CD8-positive, alpha-beta memory T cell (primary cell): ENCODE data around the gene DYNAP. TPM values are rescaled to one million over a fixed set of nuclear protein-coding genes. Genes with fewer than 3 reads are reported as not detected.

ENCODE experiments used
- CTCF ChIA-PET: fragments of 350-600 bp; sonication (Branson Sonifier 250); formaldehyde crosslinking; loops from one replicate; lab custom pipeline; 2021; ENCODE audit warnings: antibody characterized with exemption; lab: Charles Lee
- POLR2A ChIA-PET: fragments of 350-600 bp; sonication (Branson Sonifier 250); formaldehyde crosslinking; loops from one replicate; lab custom pipeline; 2021; ENCODE audit warnings: antibody characterized with exemption; lab: Charles Lee
- DNase-seq, 5 donors: peaks; one replicate each; pipeline versions ENCODE4 v3.0.0 to v3.0.0-alpha.2; 2020 to 2022; ENCODE audit warnings: mixed read lengths in 1 of 5
- H3K27ac ChIP-seq: one replicate; pipeline ENCODE4 v1.7.0; 2013; ENCODE audit warnings: low read depth, mild to moderate bottlenecking, low read length, moderate library complexity
- H3K27me3 ChIP-seq: 2 replicates; pipeline ENCODE4 v1.7.0; 2013; ENCODE audit warnings: low read length, mild to moderate bottlenecking; ENCODE audit not compliant: insufficient read depth, poor library complexity, severe bottlenecking
- H3K36me3 ChIP-seq: 2 replicates; pipeline ENCODE4 v1.7.0; 2013; ENCODE audit warnings: mild to moderate bottlenecking, low read length, moderate library complexity; ENCODE audit not compliant: insufficient read depth
- H3K4me1 ChIP-seq: 2 replicates; pipeline ENCODE4 v1.7.0; 2013; ENCODE audit warnings: mild to moderate bottlenecking, low read length, moderate library complexity; ENCODE audit not compliant: insufficient read depth
- H3K4me3 ChIP-seq: 2 replicates; pipeline ENCODE4 v1.7.0; 2013; ENCODE audit warnings: mild to moderate bottlenecking, low read length
- H3K9me3 ChIP-seq: 2 replicates; pipeline ENCODE4 v1.7.0; 2013; ENCODE audit warnings: mild to moderate bottlenecking, low read length
- H3K27ac Mint-ChIP-seq, 8 donors: one replicate each; pipeline ENCODE4 v1.8.0; 2020 to 2021; ENCODE audit warnings: mixed read lengths in 8 of 8, mild to moderate bottlenecking in 6 of 8, inconsistent platforms in 3 of 8, moderate library complexity in 3 of 8
- H3K27me3 Mint-ChIP-seq, 2 donors: one replicate each; pipeline ENCODE4 v1.8.0; 2020 to 2021; ENCODE audit warnings: mixed read lengths in 2 of 2, mild to moderate bottlenecking in 1 of 2, moderate library complexity in 1 of 2
- H3K36me3 Mint-ChIP-seq, 3 donors: one replicate each; pipeline ENCODE4 v1.8.0; 2020 to 2021; ENCODE audit warnings: mixed read lengths in 3 of 3, inconsistent platforms in 1 of 3, mild to moderate bottlenecking in 1 of 3
- H3K4me1 Mint-ChIP-seq, 3 donors: one replicate each; pipeline ENCODE4 v1.8.0; 2020 to 2021; ENCODE audit warnings: mixed read lengths in 3 of 3, inconsistent platforms in 1 of 3, mild to moderate bottlenecking in 1 of 3
- H3K4me3 Mint-ChIP-seq, 7 donors: one replicate each; pipeline ENCODE4 v1.8.0; 2020 to 2021; ENCODE audit warnings: mixed read lengths in 7 of 7, mild to moderate bottlenecking in 6 of 7, moderate library complexity in 4 of 7, inconsistent platforms in 2 of 7
- H3K9me3 Mint-ChIP-seq, 5 donors: one replicate each; pipeline ENCODE4 v1.8.0; 2020 to 2022; ENCODE audit warnings: mixed read lengths in 5 of 5, mild to moderate bottlenecking in 3 of 5, moderate library complexity in 2 of 5, inconsistent platforms in 1 of 5
- polyA plus RNA-seq: library from polyadenylated mRNA; unstranded; fragments of 300-500 nt; fragmentation: Illumina TruSeq; gene quantifications from one replicate; pipeline ENCODE4 v1.2.3, GENCODE V29; 2021
- total RNA-seq, 2 experiments: library from RNA; stranded (reverse); gene quantifications; one replicate each; pipeline ENCODE4 v1.2.3, GENCODE V29; 2021

The DYNAP gene
- total and polyA plus RNA-seq, 3 experiments from 2014 or later, result not detected

- H3K36me3 Mint-ChIP-seq, result no peaks in the 10 kb centered on the region
- Histone ChIP-seq H3K27me3 (no peaks in the 10 kb centered on the region), H3K4me1 (no peaks in the 10 kb centered on the region), H3K27ac (no peak overlapping the region), H3K36me3 (no peaks in the 10 kb centered on the region), H3K4me3 (no peak overlapping the region), H3K9me3 (no peaks in the 10 kb centered on the region)
- no peaks in the 10 kb centered on the region for H3K4me1 Mint-ChIP-seq
- DNase-seq, result no peak
- no peak overlapping the region for H3K27ac Mint-ChIP-seq
- no peak overlapping the region for H3K4me3 Mint-ChIP-seq
- H3K27me3 Mint-ChIP-seq, result peaks cover 0 to 3% of the 10 kb centered on the region in 2 donors
- H3K9me3 Mint-ChIP-seq, result no peaks in the 10 kb centered on the region
- ChIA-PET POLR2A (no interaction called here), CTCF (no interaction called here)
These were observed 22.1 kb downstream of the DYNAP start for GRCh38 chr18:54613174-54613573.

DNA sequence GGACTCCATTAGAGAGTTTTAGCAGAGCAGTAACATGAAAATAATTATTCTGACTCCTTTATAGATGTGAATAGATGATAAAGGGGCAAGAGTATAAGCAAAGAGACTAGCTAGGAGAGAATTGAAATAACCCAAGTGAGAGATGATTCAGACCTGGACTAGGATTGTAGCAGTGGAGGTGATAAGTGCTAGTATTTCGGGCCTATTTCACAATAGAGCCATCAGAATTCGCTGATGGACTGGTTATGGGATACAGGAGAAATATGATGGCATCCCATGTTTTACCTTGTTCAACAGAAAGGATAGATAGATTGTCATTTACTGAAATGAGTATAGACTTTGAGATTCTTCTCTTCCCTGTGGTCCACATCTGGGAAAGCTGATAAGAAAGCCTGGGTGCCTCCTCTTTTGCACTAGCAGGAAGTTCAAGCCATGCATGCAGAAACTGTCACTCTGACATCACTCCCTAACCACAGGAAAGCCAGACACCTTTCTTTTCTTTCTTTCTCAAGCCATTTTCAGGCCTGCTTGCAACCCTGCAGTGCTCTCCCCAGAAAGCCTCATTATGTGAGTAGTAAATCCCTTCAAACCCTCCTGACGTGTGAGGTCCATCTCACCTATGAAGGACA lies 25.3 kb downstream of the DYNAP start:
- H3K4me1 ChIP-seq, result no peaks in the 10 kb centered on the region
- peaks cover 0 to 3% (median 0%) of the 10 kb centered on the region in 5 donors for H3K9me3 Mint-ChIP-seq
- H3K27ac ChIP-seq, result no peak overlapping the region
- no peaks in the 10 kb centered on the region for H3K27me3 ChIP-seq
- no peaks in the 10 kb centered on the region for H3K9me3 ChIP-seq
- H3K4me3 Mint-ChIP-seq, result no peak overlapping the region
- ChIA-PET POLR2A (no interaction called here), CTCF (no interaction called here)
- H3K27me3 Mint-ChIP-seq, result peaks cover 6 to 10% of the 10 kb centered on the region in 2 donors
- H3K4me1 Mint-ChIP-seq, result no peaks in the 10 kb centered on the region
- H3K36me3 Mint-ChIP-seq, result no peaks in the 10 kb centered on the region
- DNase-seq, result no peak
- no peak overlapping the region for H3K27ac Mint-ChIP-seq
- no peak overlapping the region for H3K4me3 ChIP-seq
- H3K36me3 ChIP-seq, result no peaks in the 10 kb centered on the region

GRCh38 chr18:54622084-54622483 lies 31.0 kb downstream of the DYNAP start:
- ChIA-PET POLR2A (no interaction called here), CTCF (no interaction called here)
- Histone ChIP-seq H3K9me3 (no peaks in the 10 kb centered on the region), H3K4me3 (no peak overlapping the region), H3K4me1 (no peaks in the 10 kb centered on the region), H3K27me3 (no peaks in the 10 kb centered on the region), H3K27ac (no peak overlapping the region), H3K36me3 (no peaks in the 10 kb centered on the region)
- Mint-ChIP-seq H3K4me3 (no peak overlapping the region), H3K9me3 (peaks cover 2 to 8% (median 4%) of the 10 kb centered on the region in 5 donors), H3K36me3 (no peaks in the 10 kb centered on the region), H3K27ac (no peak overlapping the region), H3K4me1 (no peaks in the 10 kb centered on the region), H3K27me3 (peaks cover 3 to 14% of the 10 kb centered on the region in 2 donors)
- DNase-seq, result no peak

DNA sequence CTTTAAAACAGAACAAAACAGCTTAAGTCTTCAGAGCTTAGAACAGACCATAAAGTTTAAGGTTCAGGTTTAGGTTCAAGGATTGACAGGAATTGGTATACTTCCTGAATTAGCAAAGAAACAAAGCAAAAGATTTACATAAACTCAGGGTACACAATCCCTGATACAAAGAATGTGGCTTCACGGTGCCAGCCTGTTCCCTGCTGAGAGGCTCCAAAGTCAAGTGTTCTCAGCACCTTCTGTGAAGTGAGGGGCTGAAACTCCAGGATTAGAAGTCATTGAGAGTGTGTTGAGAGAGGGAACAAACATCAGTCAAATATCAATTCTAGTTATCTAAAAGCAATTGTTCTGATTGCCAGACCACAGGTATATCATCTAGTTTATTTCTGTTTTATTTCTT lies 35.7 kb downstream of the DYNAP start:
- ChIA-PET CTCF (no interaction called here), POLR2A (no interaction called here)
- no peak overlapping the region for H3K4me3 Mint-ChIP-seq
- H3K36me3 Mint-ChIP-seq, result no peaks in the 10 kb centered on the region
- Histone ChIP-seq H3K4me3 (no peak overlapping the region), H3K9me3 (no peaks in the 10 kb centered on the region), H3K27ac (no peak overlapping the region), H3K27me3 (no peaks in the 10 kb centered on the region), H3K36me3 (no peaks in the 10 kb centered on the region), H3K4me1 (no peaks in the 10 kb centered on the region)
- H3K4me1 Mint-ChIP-seq, result no peaks in the 10 kb centered on the region
- H3K27me3 Mint-ChIP-seq, result peaks cover 0 to 3% of the 10 kb centered on the region in 2 donors
- no peak overlapping the region for H3K27ac Mint-ChIP-seq
- DNase-seq, result no peak
- peaks cover 2 to 10% (median 3%) of the 10 kb centered on the region in 5 donors for H3K9me3 Mint-ChIP-seq

DNA sequence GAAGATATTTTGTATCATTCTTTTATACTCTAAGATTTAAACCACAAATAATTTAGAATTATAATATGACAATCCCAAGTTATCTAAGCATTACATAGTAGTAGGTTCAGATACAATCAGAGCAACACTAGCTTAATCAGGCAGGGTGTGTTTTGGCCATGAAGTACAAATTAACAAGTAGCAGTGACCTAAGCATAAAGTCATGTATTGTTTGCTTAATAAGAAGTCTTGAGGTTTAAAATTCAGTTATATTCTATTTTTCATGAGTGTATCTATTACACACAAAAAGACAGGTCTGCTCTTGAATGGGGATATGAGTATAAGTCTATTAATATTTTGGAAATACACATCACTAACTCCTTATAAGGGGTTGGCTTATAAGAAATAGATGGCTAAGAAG lies 39.9 kb downstream of the DYNAP start:
- Mint-ChIP-seq H3K9me3 (peaks cover 0 to 7% (median under 1%) of the 10 kb centered on the region in 5 donors), H3K4me1 (no peaks in the 10 kb centered on the region), H3K27me3 (peaks cover 0 to 5% of the 10 kb centered on the region in 2 donors), H3K4me3 (no peak overlapping the region), H3K36me3 (no peaks in the 10 kb centered on the region), H3K27ac (no peak overlapping the region)
- no peak for DNase-seq
- POLR2A ChIA-PET, result no interaction called here
- H3K27ac ChIP-seq, result no peak overlapping the region
- H3K9me3 ChIP-seq, result no peaks in the 10 kb centered on the region
- H3K4me1 ChIP-seq, result no peaks in the 10 kb centered on the region
- CTCF ChIA-PET, result no interaction called here
- H3K27me3 ChIP-seq, result no peaks in the 10 kb centered on the region
- H3K4me3 ChIP-seq, result no peak overlapping the region
- no peaks in the 10 kb centered on the region for H3K36me3 ChIP-seq

DNA sequence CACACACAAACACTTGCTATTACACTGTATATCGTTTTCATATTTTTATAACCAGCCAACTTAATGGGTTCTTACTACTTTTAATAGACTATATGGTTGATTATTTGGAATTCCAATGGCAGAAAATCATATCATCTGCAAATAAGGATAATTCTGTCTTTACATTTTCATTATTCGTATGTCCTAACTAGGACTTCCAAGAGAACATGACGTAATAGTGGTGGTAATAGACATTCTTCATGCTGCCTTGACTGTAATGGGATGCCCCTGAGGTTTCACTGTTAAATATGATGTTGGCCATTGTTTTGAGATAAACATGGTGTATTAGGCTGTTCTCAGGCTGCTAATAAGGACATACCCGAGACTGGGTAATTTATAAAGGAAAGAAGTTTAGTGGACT lies 45.2 kb downstream of the DYNAP start:
- H3K36me3 Mint-ChIP-seq, result no peaks in the 10 kb centered on the region
- Histone ChIP-seq H3K27ac (no peak overlapping the region), H3K4me3 (no peak overlapping the region), H3K27me3 (no peaks in the 10 kb centered on the region), H3K9me3 (no peaks in the 10 kb centered on the region), H3K4me1 (no peaks in the 10 kb centered on the region), H3K36me3 (no peaks in the 10 kb centered on the region)
- POLR2A ChIA-PET, result no interaction called here
- peaks cover 5 to 12% of the 10 kb centered on the region in 2 donors for H3K27me3 Mint-ChIP-seq
- CTCF ChIA-PET, result no interaction called here
- peaks cover 0 to 3% (median 0%) of the 10 kb centered on the region in 5 donors for H3K9me3 Mint-ChIP-seq
- no peak for DNase-seq
- H3K4me3 Mint-ChIP-seq, result no peak overlapping the region
- no peak overlapping the region for H3K27ac Mint-ChIP-seq
- no peaks in the 10 kb centered on the region for H3K4me1 Mint-ChIP-seq

- H3K9me3 Mint-ChIP-seq, result no peaks in the 10 kb centered on the region
- DNase-seq, result no peak
These were observed 50.7 kb downstream of the DYNAP start for GRCh38 chr18:54641734-54642133.

DNA sequence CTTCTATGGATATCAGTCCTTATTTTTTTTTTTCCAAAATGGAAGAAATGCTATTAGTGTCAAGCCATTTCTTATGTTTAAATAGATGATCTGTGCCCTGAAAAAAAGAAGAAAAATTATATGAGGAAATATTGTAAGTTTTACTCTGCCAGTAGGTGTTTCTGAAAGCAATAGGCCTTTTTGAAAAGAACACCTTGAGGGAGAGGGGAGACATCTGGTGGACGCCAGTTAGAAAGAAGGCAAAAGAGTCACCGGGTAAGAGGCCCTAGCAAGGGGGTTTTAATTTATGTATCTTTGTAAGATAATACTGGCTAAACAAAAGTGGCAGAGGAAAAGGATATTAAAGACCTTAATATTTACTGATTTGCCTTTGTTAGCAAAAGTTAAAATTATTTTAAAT lies 56.1 kb downstream of the DYNAP start:
- no peak overlapping the region for H3K27ac ChIP-seq
- peaks cover 3% of the 10 kb centered on the region for H3K27me3 ChIP-seq
- H3K9me3 Mint-ChIP-seq, result peaks cover 0 to 2% (median 0%) of the 10 kb centered on the region in 5 donors
- no peak overlapping the region for H3K4me3 Mint-ChIP-seq
- H3K4me1 Mint-ChIP-seq, result no peaks in the 10 kb centered on the region
- H3K4me3 ChIP-seq, result no peak overlapping the region
- ChIA-PET CTCF (no interaction called here), POLR2A (no interaction called here)
- H3K4me1 ChIP-seq, result no peaks in the 10 kb centered on the region
- DNase-seq, result no peak
- no peaks in the 10 kb centered on the region for H3K9me3 ChIP-seq
- H3K27me3 Mint-ChIP-seq, result peaks cover 4 to 23% of the 10 kb centered on the region in 2 donors
- no peak overlapping the region for H3K27ac Mint-ChIP-seq
- H3K36me3 Mint-ChIP-seq, result no peaks in the 10 kb centered on the region
- H3K36me3 ChIP-seq, result no peaks in the 10 kb centered on the region

More at GRCh38 chr18:54641734-54642133, 50.7 kb downstream of the DYNAP start:
- H3K4me3 ChIP-seq, result no peak overlapping the region
- H3K27me3 ChIP-seq, result peaks cover 3% of the 10 kb centered on the region
- Mint-ChIP-seq H3K27me3 (peaks cover 0 to 24% of the 10 kb centered on the region in 2 donors), H3K4me3 (no peak overlapping the region), H3K4me1 (no peaks in the 10 kb centered on the region), H3K36me3 (no peaks in the 10 kb centered on the region), H3K27ac (no peak overlapping the region)
- no peaks in the 10 kb centered on the region for H3K9me3 ChIP-seq
- H3K4me1 ChIP-seq, result no peaks in the 10 kb centered on the region
- no peak overlapping the region for H3K27ac ChIP-seq
- ChIA-PET POLR2A (no interaction called here), CTCF (no interaction called here)
- no peaks in the 10 kb centered on the region for H3K36me3 ChIP-seq
